Stomach (tissue), 4 donors: ENCODE data around the gene TEX2.

Experiments
- POLR2A ChIP-seq, 4 donors: fragments of 450-650 bp; IDR thresholded peaks; one replicate each; pipeline ENCODE4 v1.6.1; 2016; ENCODE audit warnings: antibody characterized with exemption in 4 of 4, control low read depth in 2 of 4, mild to moderate bottlenecking in 1 of 4, moderate library complexity in 1 of 4
- POLR2AphosphoS5 ChIP-seq, 3 donors: sonication (generic); formaldehyde crosslinking; IDR thresholded peaks; one replicate each; pipeline ENCODE4 v1.6.1; 2016; ENCODE audit warnings: antibody characterized with exemption in 3 of 3
- TF ChIP-seq, protein P1 (sequence below), 7 experiments: fragments of 450-650 bp in 4 of 7; fragments of 200-600 bp in 3 of 7; sonication (generic) in 3 of 7; IDR thresholded peaks; one replicate each; pipeline ENCODE4 v1.5.1; 2016 to 2019; ENCODE audit warnings: antibody characterized with exemption in 7 of 7, control low read depth in 2 of 7, mild to moderate bottlenecking in 1 of 7

DNA sequence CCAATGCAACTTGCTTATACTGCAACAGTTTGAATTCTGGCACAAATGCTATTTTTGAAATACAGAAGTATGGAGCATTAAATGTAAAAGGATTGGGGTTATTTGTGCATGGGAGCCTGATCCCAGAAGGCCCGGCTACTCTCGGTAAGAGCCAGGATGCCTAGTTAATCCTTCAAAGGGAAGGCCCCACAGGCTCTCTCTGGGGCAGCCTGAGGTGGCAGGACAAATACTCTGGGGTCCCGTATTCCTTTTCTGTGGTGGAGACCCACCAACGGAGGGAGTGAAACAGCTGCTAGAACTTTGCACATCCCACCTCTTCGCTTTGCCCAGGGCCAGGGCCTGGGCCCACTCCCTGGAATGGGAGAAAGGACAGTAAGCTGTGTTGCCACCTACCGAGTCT is 163.5 kb downstream of the TEX2 start:
- TF ChIP-seq, protein P1, sequence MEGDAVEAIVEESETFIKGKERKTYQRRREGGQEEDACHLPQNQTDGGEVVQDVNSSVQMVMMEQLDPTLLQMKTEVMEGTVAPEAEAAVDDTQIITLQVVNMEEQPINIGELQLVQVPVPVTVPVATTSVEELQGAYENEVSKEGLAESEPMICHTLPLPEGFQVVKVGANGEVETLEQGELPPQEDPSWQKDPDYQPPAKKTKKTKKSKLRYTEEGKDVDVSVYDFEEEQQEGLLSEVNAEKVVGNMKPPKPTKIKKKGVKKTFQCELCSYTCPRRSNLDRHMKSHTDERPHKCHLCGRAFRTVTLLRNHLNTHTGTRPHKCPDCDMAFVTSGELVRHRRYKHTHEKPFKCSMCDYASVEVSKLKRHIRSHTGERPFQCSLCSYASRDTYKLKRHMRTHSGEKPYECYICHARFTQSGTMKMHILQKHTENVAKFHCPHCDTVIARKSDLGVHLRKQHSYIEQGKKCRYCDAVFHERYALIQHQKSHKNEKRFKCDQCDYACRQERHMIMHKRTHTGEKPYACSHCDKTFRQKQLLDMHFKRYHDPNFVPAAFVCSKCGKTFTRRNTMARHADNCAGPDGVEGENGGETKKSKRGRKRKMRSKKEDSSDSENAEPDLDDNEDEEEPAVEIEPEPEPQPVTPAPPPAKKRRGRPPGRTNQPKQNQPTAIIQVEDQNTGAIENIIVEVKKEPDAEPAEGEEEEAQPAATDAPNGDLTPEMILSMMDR (IDR thresholded peaks at IDR 0.05), result no peak
- no peak for TF ChIP-seq POLR2AphosphoS5 (IDR thresholded peaks at IDR 0.05)
- no peak for TF ChIP-seq POLR2A (IDR thresholded peaks at IDR 0.05)
